Skin epidermis (tissue), 12 donors: Measurements from ENCODE around the gene ASPHD1.
"Not testable (repeated sequence)": the region's sequence is repeated elsewhere in the genome, so short reads cannot be mapped to it uniquely, and the experiment has no call there.

Experiments used
- H3K27ac ChIP-seq, 21 experiments: fragments of 200-600 bp; sonication (generic) in 11 of 21; one replicate each; pipeline ENCODE4 v1.5.0; 2020; ENCODE audit warnings: mild to moderate bottlenecking in 3 of 21, inconsistent platforms in 2 of 21, moderate library complexity in 2 of 21
- H3K4me3 ChIP-seq, 7 experiments: fragments of 200-600 bp; sonication (generic) in 2 of 7; one replicate each; pipeline ENCODE4 v1.5.0; 2020; ENCODE audit warnings: inconsistent platforms in 2 of 7, mild to moderate bottlenecking in 2 of 7, moderate library complexity in 1 of 7

Gene ASPHD1

GRCh38 chr16:29900102-29900887 is at the start of gene ASPHD1:
Gene ASPHD1, plus strand, starts transcription at chr16:29900488. Its CDS starts 484 bp downstream, at chr16:29900972.
- peak within 1 kb of the TSS in 6 of 21 experiments; percentile 3 to 42 (median 24) for H3K27ac ChIP-seq
- peak within 1 kb of the TSS; percentile 34 to 69 (median 62) for H3K4me3 ChIP-seq

- no peak overlapping the region for H3K27ac ChIP-seq
Observed at GRCh38 chr16:29850998-29851397, 49.3 kb upstream of the ASPHD1 start.

GRCh38 chr16:29852654-29853053 is 47.6 kb upstream of the ASPHD1 start:
- no peak overlapping the region for H3K4me3 ChIP-seq
- H3K27ac ChIP-seq, result peak overlapping the region in 7 of 21 experiments; percentile 3 to 77 (median 52)

More at GRCh38 chr16:29850998-29851397, 49.3 kb upstream of the ASPHD1 start:
- no peak overlapping the region for H3K4me3 ChIP-seq

GRCh38 chr16:29854520-29855100 is 45.7 kb upstream of the ASPHD1 start:
- Histone ChIP-seq H3K27ac (no peak overlapping the region), H3K4me3 (no peak overlapping the region)

GRCh38 chr16:29857133-29857760 is 43.0 kb upstream of the ASPHD1 start:
- H3K27ac ChIP-seq, result peak overlapping the region in 3 of 21 experiments; percentile 17 to 54 (median 41)

GRCh38 chr16:29858149-29858849 is 42.0 kb upstream of the ASPHD1 start:
- Histone ChIP-seq H3K27ac (no peak overlapping the region), H3K4me3 (no peak overlapping the region)

More at GRCh38 chr16:29857133-29857760, 43.0 kb upstream of the ASPHD1 start:
- H3K4me3 ChIP-seq, result no peak overlapping the region

- Histone ChIP-seq H3K4me3 (no peak overlapping the region), H3K27ac (no peak overlapping the region)
Observed at GRCh38 chr16:29858974-29859373, 41.3 kb upstream of the ASPHD1 start.

GRCh38 chr16:29860218-29860617 is 40.1 kb upstream of the ASPHD1 start:
- H3K27ac ChIP-seq, result peak overlapping the region in 1 of 21 experiments; percentile 5
- H3K4me3 ChIP-seq, result no peak overlapping the region

GRCh38 chr16:29862383-29862883 is 37.9 kb upstream of the ASPHD1 start:
- Histone ChIP-seq H3K27ac (peak overlapping the region; percentile 15 to 100 (median 97)), H3K4me3 (peak overlapping the region; percentile 67 to 97 (median 86))

GRCh38 chr16:29862884-29863668 is 37.2 kb upstream of the ASPHD1 start, which contains the start of gene CDIPT:
Gene CDIPT, minus strand, starts transcription at chr16:29863226. Its CDS starts 369 bp downstream, at chr16:29862857.
- Histone ChIP-seq H3K27ac (peak within 1 kb of the TSS; percentile 61 to 100 (median 97)), H3K4me3 (peak within 1 kb of the TSS; percentile 67 to 97 (median 86))

GRCh38 chr16:29863669-29863984 is 36.7 kb upstream of the ASPHD1 start:
- Histone ChIP-seq H3K27ac (peak overlapping the region in 12 of 21 experiments; percentile 89 to 100 (median 97)), H3K4me3 (peak overlapping the region in 3 of 7 experiments; percentile 74 to 89 (median 86))

- Histone ChIP-seq H3K4me3 (no peak overlapping the region), H3K27ac (no peak overlapping the region)
Observed at GRCh38 chr16:29864205-29864604, 36.1 kb upstream of the ASPHD1 start.

- no peak overlapping the region for H3K4me3 ChIP-seq
Observed at GRCh38 chr16:29868396-29869009, 31.8 kb upstream of the ASPHD1 start.

GRCh38 chr16:29869067-29869466 is 31.2 kb upstream of the ASPHD1 start:
- not testable (repeated sequence) for H3K4me3 ChIP-seq, H3K27ac ChIP-seq

More at GRCh38 chr16:29868396-29869009, 31.8 kb upstream of the ASPHD1 start:
- H3K27ac ChIP-seq, result no peak overlapping the region

GRCh38 chr16:29871822-29872546 is 28.3 kb upstream of the ASPHD1 start:
- no peak overlapping the region for H3K27ac ChIP-seq
- H3K4me3 ChIP-seq, result no peak overlapping the region

GRCh38 chr16:29873319-29873718 is 27.0 kb upstream of the ASPHD1 start:
- no peak overlapping the region for H3K4me3 ChIP-seq
- H3K27ac ChIP-seq, result no peak overlapping the region

- Histone ChIP-seq H3K4me3 (no peak overlapping the region), H3K27ac (no peak overlapping the region)
Observed at GRCh38 chr16:29875206-29875605, 25.1 kb upstream of the ASPHD1 start.

- peak overlapping the region in 4 of 7 experiments; percentile 6 to 22 (median 8) for H3K4me3 ChIP-seq
Observed at GRCh38 chr16:29876217-29876593, 24.1 kb upstream of the ASPHD1 start.

More at GRCh38 chr16:29876217-29876593, 24.1 kb upstream of the ASPHD1 start:
- no peak overlapping the region for H3K27ac ChIP-seq
